IPS-18c (cell line): ENCODE measurements around the gene ADH1B.
"Not testable (repeated sequence)": the region's sequence is repeated elsewhere in the genome, so short reads cannot be mapped to it uniquely, and the experiment has no call there.

Source experiments
- H3K4me3 ChIP-seq: 2 replicates; pipeline ENCODE4 v1.7.0; 2013; ENCODE audit warnings: low read depth, mild to moderate bottlenecking, low read length, moderate library complexity; ENCODE audit not compliant: insufficient read depth
- H3K9me3 ChIP-seq: one replicate; pipeline ENCODE4 v1.6.1; 2013; ENCODE audit warnings: mild to moderate bottlenecking, low read length, moderate library complexity; ENCODE audit not compliant: control insufficient read depth, insufficient read depth

Gene ADH1B

DNA sequence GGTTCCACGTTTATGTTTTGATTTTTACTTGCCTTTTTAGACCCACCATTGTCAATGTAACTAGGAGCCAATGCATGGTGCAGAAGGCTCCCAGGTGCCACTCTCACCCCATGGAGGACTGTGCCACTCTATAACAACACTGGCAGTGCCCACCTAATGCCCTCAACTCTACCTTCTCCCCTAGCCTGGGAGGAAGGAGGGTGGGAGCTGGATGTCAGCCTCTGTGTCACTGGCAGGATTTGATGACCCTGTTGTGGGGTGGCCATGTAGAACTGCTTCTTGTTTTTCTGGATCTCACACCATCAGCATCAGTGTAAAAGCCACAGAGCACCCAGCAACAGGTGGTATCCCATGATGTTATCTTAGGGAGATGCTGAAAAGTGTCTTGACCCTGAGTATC lies 13.7 kb upstream of the ADH1B start:
- no peak overlapping the region for H3K4me3 ChIP-seq
- no peaks in the 10 kb centered on the region for H3K9me3 ChIP-seq

DNA sequence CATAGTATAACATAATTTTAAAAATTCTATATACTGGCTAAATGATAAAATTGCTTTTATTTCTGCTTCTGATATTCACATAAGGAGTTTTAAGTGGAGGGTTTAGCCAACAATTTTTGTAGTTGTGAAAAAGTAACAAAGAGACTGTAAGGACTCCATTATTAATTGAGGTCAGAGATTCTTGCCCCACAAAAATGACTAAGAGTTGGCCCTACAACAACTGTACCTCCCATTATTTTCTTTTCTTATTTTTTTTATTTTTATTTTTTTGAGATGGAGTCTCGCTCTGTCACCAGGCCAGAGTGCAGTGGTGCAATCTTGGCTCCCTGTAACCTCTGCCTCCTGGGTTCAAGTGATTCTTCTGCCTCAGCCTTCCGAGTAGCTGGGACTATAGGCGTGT lies 9.4 kb upstream of the ADH1B start:
- H3K9me3 ChIP-seq: no peaks in the 10 kb centered on the region
- no peak overlapping the region for H3K4me3 ChIP-seq

DNA sequence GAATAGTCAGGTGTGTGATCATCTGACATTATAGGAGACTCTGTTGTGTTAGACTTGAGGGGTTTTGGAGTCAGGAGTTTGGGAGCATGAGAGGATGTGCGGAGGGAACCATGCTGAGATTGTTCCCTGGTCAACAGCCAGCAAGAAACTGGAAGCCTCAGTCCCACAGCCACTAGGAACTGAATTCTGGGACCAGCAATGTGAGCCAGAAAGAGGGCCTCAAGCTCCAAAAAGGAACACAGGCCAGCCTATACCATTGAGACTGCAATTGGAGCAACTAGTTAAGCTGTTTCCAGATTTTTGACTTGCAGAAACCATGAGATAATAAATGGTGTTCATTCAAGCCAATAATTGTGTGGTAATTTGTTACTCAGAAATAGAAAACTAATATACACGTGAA lies 8.7 kb upstream of the ADH1B start:
- H3K4me3 ChIP-seq: no peak overlapping the region

DNA sequence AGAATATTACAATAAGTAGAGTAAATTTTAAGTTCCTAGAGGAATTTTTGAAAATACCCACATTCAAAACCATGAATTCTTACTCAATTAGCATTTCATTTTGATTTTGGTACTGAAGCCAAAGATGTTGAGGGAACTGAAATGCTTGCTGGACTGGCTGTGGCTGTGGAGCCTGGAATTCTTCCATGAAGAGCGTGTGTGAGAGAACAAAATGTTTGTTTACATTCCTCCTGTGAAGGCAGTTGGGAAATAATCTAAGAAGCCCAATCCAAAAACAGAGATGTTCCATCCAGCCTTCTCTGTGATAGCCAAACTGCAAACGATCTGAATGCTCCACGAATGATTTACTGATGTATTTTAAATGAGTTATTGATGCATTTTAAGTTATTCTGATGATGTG lies 3.8 kb upstream of the ADH1B start:
- H3K4me3 ChIP-seq: no peak overlapping the region
- no peaks in the 10 kb centered on the region for H3K9me3 ChIP-seq

More for the DNA sequence above, 8.7 kb upstream of the ADH1B start:
- H3K9me3 ChIP-seq: no peaks in the 10 kb centered on the region

DNA sequence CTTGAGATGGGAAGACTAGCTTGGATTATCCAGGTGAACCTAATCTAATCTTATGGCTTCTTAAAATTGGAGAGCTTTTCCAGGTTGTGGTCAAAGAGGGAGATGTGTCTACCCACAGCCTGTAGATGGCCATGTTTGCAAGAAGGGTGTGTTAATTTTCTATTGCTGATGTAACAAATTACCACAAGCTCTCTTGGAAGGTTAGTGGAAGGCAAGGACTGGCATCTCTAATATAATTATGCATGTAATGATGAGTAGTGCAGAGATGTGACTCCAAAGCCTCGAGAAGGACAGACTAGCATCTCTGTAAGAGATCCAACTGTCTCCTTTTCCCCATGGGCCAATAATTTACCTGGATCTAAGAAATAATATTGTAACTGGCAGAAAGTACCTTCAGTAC lies 3.2 kb upstream of the ADH1B start:
- Histone ChIP-seq H3K9me3 (no peaks in the 10 kb centered on the region), H3K4me3 (no peak overlapping the region)

DNA sequence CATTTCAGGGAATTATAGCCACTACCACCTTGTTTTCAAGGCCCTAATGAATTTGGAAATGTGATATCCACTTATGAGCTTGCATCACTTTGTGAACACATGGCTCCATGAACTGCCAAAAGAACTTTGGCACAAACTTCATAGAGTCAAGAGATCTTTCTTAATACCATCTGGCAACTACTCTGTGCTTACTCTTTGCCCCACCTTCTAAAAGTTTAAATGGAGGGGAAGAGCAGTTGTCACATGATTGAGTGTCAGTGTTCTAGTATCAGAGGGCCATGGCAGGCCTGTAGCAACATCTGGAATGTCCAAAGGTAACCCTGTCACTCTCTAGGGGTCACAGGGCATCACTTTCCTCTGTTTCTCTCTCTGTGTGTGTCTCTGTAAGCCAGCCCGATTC lies 2.6 kb upstream of the ADH1B start:
- Histone ChIP-seq H3K4me3 (no peak overlapping the region), H3K9me3 (no peaks in the 10 kb centered on the region)

DNA sequence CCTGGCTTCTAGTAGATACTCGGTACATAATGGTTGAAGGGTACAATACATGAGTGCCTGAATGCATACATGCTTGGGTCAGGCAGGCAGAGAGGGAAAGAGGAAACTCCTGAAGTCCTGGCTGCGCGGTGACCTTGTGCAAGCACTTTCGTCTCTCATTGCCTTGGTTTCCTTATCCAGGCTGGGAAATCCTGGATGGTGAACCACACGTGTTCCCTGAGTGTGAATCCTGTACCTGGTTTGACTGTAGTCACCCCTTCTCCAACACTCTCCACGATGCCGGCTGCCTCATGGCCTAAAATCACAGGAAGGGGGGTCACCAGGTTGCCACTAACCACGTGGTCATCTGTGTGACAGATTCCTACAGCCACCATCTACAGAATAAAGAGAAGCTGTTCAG lies 3.4 kb downstream of the ADH1B start:
- not testable (repeated sequence) for H3K4me3 ChIP-seq

DNA sequence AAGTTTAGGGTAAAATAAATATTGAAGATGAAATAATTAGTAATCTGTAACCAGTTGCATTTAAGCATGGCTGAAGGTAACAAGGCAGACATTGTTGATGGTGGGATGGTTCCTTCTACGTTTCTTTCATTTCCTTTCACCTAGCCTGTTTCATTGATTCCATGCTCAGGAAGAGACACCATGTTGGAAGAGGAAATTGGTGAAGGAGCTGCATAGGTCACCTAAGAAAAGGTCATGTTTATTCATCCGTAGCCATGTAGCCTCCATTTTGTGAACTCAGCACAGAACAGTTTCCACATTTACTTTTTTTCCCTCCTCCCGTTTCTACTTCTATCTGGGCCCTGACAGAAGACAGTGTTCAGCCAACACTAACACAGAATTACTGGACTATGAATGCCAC lies 3.8 kb downstream of the ADH1B start:
- Histone ChIP-seq H3K9me3 (no peaks in the 10 kb centered on the region), H3K4me3 (no peak overlapping the region)

More for the DNA sequence above, 3.4 kb downstream of the ADH1B start:
- not testable (repeated sequence) for H3K9me3 ChIP-seq

DNA sequence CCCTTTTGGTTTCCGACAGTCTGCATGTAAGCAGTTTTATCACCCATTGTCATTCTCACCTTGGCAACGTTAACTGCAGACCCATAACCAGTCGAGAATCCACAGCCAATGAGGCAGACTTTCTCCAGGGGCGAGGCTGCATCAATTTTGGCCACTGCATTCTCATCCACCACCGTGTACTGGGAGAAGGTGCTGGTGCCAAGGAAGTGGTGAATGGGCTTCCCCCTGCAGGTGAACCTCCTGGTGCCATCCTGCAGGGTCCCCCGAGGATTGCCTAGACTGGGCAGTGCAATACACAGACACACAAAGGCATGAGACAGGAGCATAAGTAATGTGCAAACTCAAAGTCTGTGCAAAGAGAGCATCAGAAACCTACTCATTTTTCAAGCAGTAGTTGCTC lies 5.4 kb downstream of the ADH1B start:
- Histone ChIP-seq H3K9me3 (no peaks in the 10 kb centered on the region), H3K4me3 (no peak overlapping the region)

DNA sequence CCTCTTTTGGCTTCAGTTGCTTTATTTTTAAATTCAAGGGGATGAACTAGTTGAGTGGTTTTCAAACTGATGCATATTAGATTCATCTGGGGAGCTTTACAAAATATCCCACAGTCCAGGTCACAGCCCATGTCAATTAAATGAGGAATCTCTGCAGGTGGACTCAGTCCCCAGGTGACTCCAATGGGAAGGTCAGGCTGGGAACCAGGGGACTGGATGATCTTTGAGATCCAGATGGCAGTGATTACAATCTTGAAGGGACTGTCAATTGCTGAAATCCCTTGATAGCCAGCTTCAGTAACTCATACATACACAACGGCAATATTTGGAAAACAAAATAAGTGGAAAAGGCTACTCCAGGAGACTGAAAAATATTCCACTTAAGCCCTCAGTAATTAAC lies 7.0 kb downstream of the ADH1B start:
- no peak overlapping the region for H3K4me3 ChIP-seq
- no peaks in the 10 kb centered on the region for H3K9me3 ChIP-seq

DNA sequence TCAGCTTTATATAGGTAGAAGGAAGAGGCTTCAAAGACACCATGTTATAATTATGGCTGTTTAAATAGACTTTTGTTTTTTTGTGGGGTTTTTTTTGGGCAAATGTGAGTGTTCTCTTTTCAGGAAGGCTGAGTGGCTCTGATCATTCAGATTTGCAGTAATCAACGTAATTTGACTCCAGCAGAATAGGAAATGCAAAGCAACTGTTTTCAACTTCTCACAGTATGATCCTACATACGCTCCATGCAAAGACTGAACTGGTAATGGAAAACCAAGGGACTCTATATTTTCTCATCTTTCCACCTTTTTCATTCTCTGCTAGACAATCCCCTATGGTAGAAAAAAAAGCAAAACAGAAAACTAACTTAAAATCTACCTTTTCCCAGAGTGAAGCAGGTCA lies 10.8 kb downstream of the ADH1B start:
- no peaks in the 10 kb centered on the region for H3K9me3 ChIP-seq
- no peak overlapping the region for H3K4me3 ChIP-seq

DNA sequence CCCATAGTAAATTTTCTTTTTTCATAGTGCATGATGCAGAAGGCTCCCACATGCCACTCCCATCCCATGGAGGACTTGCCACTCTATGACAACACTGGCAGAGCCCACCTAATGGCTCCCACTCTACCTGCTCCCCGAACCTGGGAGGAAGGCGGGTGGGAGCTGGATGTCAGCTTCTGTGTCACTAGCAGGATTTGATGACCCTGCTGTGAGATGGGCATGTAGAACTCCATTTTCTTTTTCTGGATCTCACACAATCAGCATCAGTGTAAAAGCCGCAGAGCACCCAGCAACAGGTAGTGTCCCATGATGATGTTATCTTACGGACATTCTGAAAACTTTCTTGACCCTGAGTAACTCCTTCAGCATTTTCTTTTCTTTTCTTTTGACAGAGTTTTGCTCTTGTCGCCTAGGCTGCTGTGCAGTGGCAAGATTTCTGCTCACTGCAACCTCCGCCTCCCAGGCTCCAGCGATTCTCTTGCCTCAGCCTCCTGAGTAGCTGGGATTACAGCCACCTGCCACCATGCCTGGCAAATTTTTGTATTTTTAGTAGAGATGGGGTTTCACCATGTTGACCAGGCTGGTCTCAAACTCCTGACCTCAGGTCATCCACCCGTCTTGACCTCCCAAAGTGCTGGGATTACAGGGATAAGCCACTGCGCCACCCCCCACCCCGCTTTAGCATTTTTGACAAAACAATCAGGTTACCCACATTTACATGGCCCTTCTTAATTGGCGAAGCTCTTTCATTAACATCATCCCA lies 15.4 kb downstream of the ADH1B start:
- Histone ChIP-seq H3K9me3 (no peaks in the 10 kb centered on the region), H3K4me3 (no peak overlapping the region)

DNA sequence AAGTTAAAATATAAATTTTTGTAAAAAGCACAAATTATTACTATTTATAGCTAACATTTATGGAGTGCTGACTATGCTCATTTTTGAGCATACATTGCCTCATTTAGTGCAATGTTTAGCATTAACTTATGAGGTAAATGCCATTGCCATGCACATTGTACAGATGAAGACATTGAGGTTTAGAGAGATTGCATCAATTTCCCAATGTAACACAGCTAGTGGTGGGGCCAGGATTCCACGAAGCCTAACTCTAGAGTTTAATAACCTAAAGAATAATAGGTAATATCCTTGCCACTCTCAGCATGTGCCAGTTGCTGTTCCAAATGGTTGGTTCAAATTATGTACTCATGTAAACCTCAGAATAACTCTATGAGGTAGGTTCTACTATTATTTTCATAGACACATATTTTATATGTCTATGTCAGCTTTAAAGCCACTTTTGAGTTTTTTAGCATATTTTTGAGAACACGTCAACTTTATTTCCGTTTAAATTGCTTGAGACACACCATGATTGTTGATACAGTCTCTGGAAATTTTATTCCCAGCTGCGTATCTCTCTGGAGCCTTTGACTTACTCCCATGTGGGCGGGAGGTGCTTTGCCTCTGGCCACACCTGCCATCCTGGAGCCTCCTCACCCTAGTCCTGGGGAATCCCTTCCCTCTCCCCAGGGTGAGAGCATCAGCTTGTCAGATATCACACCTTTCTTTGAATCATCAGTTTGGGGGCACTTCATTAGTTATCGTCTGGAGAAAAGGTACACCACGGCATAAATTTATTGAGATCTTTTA lies 19.6 kb downstream of the ADH1B start:
- no peak overlapping the region for H3K4me3 ChIP-seq
- H3K9me3 ChIP-seq: no peaks in the 10 kb centered on the region

DNA sequence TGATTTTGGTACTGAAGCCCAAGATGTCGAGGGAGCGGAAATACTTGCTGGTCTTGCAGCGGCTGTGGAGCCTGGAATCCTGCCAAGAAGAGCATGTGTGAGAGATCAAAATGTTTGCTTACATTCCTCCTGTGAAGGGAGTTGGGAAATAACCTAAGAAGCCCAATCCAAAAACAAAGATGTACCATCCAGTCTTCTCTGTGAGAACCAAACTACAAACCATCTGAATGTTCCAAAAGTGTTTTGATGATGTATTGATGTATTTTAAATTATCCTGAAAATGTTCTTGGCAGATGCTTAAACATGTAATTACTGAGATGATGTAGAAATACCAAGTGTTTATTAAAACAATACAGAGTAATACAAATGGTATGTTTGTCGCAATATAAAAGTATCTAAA lies 20.3 kb downstream of the ADH1B start:
- Histone ChIP-seq H3K4me3 (no peak overlapping the region), H3K9me3 (no peaks in the 10 kb centered on the region)

DNA sequence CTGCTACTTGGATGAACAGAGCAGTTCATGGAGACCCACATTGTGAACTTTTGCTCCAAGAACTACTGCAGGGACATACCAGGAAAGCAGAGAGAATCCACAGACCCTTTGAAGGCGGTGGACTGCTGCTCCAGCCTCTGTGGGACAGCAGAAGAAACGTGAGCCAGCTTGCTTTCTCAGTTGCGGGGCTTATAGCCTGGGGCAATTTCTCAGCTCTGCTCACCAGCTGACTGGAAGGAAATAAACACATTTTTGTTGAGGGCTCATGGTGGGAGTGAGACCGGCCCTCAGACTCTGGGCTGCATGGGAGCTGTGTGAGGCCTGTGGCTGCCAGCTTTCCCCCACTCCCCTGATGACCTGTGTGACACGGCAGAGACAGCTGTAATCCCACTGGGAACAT lies 27.8 kb downstream of the ADH1B start:
- Histone ChIP-seq H3K9me3 (peaks cover 4% of the 10 kb centered on the region), H3K4me3 (no peak overlapping the region)

DNA sequence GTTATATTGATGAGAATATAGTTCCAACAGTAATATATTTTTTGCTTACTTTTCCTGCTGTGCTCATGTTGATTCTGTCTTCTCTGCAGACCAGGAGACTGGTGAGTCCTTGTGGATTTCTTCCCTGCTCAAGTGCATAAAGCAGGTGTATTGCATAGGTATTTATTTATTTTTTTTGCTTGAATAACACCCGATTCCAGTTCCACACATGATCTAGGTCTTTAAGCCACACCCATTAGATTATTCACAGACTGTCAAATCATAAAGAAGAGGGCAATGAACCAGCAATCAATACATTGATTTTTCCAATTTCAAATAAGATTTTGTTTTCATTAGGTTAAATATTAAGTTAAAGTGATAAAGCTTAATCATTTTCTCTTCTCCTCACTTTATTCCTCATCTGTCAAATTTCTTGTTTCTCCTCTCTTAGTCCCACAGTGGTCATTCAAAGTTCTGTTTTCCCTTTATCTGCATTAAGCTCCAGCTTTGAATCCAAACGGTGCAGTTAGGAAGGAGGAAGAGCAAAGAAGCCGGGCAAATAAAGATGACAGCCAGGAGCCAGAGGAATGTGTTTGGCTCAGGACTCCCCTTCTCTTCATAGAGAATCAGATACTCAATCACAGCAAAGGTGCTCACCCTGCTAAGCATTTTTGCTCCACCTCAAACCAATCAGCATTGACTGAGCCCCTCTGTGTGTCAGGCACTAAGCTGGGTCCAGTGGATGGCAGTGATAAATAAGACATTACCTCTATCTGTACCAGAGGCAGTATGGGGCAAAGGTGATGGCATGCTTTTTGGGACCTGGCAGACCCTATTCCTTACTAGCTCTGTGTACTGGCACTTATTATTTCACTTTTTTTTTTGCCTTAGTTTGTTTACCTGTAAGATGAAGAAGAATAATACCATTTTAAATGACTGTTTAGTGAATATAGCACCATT lies 30.1 kb downstream of the ADH1B start, which contains the start of gene ADH1A:
TSS of gene ADH1A (minus strand) at position 138 of the 939 bp plus-strand sequence. CDS start at position 67, 71 bp downstream.
- H3K9me3 ChIP-seq: peaks cover 4% of the 10 kb centered on the region
- no peak within 1 kb of the TSS for H3K4me3 ChIP-seq

DNA sequence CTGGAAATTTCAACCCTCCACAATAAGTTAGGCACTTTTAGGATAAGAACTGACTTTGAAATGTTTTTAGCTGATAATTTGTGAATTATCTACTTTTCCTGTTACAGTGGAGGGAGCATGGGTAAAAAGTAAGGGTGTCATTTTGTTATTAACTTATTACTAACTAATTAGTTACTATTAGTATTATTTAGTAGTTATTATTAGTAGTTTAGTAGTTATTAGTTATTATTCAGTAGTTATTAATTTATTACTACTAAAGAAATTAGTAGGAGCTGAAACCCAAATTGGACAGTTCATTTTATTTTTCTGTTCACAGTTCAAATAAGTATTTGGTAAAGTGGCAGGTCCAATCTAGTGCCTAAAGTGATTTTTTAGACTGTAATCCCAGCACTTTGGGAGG lies 35.8 kb downstream of the ADH1B start:
- H3K9me3 ChIP-seq: no peaks in the 10 kb centered on the region

More for the DNA sequence above, 35.8 kb downstream of the ADH1B start:
- H3K4me3 ChIP-seq: no peak overlapping the region
